ENCODE results near the gene TMEM123. TPM values are rescaled to one million over a fixed set of nuclear protein-coding genes. Genes with fewer than 3 reads are reported as not detected.

The TMEM123 gene
- total and polyA plus RNA-seq, 10 of the 15 experiments (the other 5 are each of a cell fraction or from before 2014, with no cell fraction given), result 35.1 to 667 (median 123) TPM

DNA sequence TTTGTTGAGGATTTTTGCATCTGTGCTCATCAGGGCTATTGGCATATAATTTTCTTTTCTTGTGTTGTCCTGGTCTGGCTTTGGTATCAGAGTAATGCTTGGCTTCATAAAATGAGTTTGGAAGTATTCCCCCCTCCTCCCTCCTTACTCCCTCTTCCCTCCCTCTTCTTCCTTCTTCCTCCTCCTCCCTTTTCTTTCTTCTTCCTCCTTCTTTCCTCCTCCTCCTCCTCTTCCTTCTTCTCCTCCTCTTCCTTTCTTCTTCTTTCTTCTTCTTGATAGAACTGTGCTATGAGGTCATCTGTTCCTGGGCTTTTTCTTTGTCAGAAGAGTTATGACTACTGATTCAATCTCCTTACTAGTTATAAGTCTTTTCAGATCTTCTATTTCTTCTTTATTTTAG lies 95.4 kb downstream of the TMEM123 start:
- POLR2A ChIA-PET, result no interaction called here
- Histone ChIP-seq H3K27ac (ENCODE audit: control insufficient read depth, insufficient read depth) (no peak overlapping the region), H3K9me3 (replicated peaks; ENCODE audit: control insufficient read depth, insufficient read depth, low read length) (peaks cover 12% of the 10 kb centered on the region; the same call in 2 of the 3 replicates), H3K4me2 (ENCODE audit: control insufficient read depth, insufficient read depth) (no peak overlapping the region), H3K4me3 (no peak overlapping the region), H2AFZ (ENCODE audit: control insufficient read depth, low read depth, low read length) (no peak overlapping the region), H4K20me1 (ENCODE audit: control insufficient read depth, insufficient read depth) (no peaks in the 10 kb centered on the region), H3K4me1 (ENCODE audit: control insufficient read depth, insufficient read depth, low read length) (no peaks in the 10 kb centered on the region), H3K79me2 (ENCODE audit: control insufficient read depth, insufficient read depth, low read length) (no peaks in the 10 kb centered on the region; the same call in 1 of the 2 replicates), H3K36me3 (ENCODE audit: control insufficient read depth in 2 of 2, insufficient read depth in 2 of 2, low read length in 1 of 2) (peaks cover 4 to 11% of the 10 kb centered on the region in 2 experiments; a peak in 3 of 4 replicates), H3K27me3 (replicated peaks in 1 of 2; ENCODE audit: control insufficient read depth in 2 of 2, insufficient read depth in 2 of 2, low read length in 1 of 2) (no peaks in the 10 kb centered on the region), H3K9ac (ENCODE audit: control insufficient read depth, insufficient read depth, low read length) (no peak overlapping the region)
- intact Hi-C loops (cut with micrococcal nuclease; ENCODE audit: unreplicated experiment) (no loop called here), in situ Hi-C loops (cut with MboI) (no loop called here)
- CTCF ChIA-PET, result interaction anchor here (1.0 to 2.8 kb wide), 2 partner anchors 10 to 15 kb away, joined by 3 to 11 read pairs; no protein-coding TSS in a partner anchor
- FAIRE-seq, result no peak
- BruUV-seq (replicated peaks), result no TSS peak
- no peak for ATAC-seq
- no peak for TF ChIP-seq POLR2AphosphoS2 (IDR thresholded peaks at IDR 0.05; ENCODE audit: low read depth, low read length)
- no peak for TF ChIP-seq TCF3 (IDR thresholded peaks at IDR 0.05; ENCODE audit: borderline replicate concordance, insufficient read depth, low read depth, low read length)
- TF ChIP-seq STAT3 (IDR thresholded peaks at IDR 0.05; ENCODE audit: low read depth, low read length), result no peak
- no peak for TF ChIP-seq JUNB (IDR thresholded peaks at IDR 0.05)
- TF ChIP-seq HCFC1 (IDR thresholded peaks at IDR 0.05; ENCODE audit: low read length), result no peak
- TF ChIP-seq KAT2A (conservative IDR thresholded peaks at IDR 0.05; ENCODE audit: control insufficient read depth, low read depth, low read length), result no peak
- no peak for TF ChIP-seq NFXL1 (IDR thresholded peaks at IDR 0.05; ENCODE audit: borderline replicate concordance)
- TF ChIP-seq TAF1 (IDR thresholded peaks at IDR 0.05; ENCODE audit: borderline replicate concordance, low read depth, low read length), result no peak
- TF ChIP-seq, protein P1, sequence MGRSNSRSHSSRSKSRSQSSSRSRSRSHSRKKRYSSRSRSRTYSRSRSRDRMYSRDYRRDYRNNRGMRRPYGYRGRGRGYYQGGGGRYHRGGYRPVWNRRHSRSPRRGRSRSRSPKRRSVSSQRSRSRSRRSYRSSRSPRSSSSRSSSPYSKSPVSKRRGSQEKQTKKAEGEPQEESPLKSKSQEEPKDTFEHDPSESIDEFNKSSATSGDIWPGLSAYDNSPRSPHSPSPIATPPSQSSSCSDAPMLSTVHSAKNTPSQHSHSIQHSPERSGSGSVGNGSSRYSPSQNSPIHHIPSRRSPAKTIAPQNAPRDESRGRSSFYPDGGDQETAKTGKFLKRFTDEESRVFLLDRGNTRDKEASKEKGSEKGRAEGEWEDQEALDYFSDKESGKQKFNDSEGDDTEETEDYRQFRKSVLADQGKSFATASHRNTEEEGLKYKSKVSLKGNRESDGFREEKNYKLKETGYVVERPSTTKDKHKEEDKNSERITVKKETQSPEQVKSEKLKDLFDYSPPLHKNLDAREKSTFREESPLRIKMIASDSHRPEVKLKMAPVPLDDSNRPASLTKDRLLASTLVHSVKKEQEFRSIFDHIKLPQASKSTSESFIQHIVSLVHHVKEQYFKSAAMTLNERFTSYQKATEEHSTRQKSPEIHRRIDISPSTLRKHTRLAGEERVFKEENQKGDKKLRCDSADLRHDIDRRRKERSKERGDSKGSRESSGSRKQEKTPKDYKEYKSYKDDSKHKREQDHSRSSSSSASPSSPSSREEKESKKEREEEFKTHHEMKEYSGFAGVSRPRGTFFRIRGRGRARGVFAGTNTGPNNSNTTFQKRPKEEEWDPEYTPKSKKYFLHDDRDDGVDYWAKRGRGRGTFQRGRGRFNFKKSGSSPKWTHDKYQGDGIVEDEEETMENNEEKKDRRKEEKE (IDR thresholded peaks at IDR 0.05), result no peak
- no peak for TF ChIP-seq NR2C2 (IDR thresholded peaks at IDR 0.05; ENCODE audit: borderline replicate concordance, control insufficient read depth, insufficient read length, low read depth)
- TF ChIP-seq, protein P2, sequence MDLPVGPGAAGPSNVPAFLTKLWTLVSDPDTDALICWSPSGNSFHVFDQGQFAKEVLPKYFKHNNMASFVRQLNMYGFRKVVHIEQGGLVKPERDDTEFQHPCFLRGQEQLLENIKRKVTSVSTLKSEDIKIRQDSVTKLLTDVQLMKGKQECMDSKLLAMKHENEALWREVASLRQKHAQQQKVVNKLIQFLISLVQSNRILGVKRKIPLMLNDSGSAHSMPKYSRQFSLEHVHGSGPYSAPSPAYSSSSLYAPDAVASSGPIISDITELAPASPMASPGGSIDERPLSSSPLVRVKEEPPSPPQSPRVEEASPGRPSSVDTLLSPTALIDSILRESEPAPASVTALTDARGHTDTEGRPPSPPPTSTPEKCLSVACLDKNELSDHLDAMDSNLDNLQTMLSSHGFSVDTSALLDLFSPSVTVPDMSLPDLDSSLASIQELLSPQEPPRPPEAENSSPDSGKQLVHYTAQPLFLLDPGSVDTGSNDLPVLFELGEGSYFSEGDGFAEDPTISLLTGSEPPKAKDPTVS (IDR thresholded peaks at IDR 0.05; ENCODE audit: low read depth, low read length), result no peak
- no peak for TF ChIP-seq SP1 (IDR thresholded peaks at IDR 0.05; ENCODE audit: low read depth, low read length)
- no peak for TF ChIP-seq CHD4 (IDR thresholded peaks at IDR 0.05)
- TF ChIP-seq BHLHE40 (IDR thresholded peaks at IDR 0.05; ENCODE audit: borderline replicate concordance in 1 of 2, low read depth in 2 of 2, low read length in 1 of 2), result no peak
- SMC1A ChIA-PET (ENCODE audit: uncharacterized antibody, unreplicated experiment), result interaction anchor here (0.6 to 5.2 kb wide), 2 partner anchors 8 to 63 kb away, joined by 3 to 37 read pairs; no protein-coding TSS in a partner anchor
- DNase-seq (ENCODE audit: low read depth, low spot score), result no peak
- RAD21 ChIA-PET (ENCODE audit: unreplicated experiment), result no interaction called here

Data from GM12878 (cell line).